GM19397 (cell line): ENCODE measurements around the gene MBD6.
"Not testable (repeated sequence)": the region's sequence is repeated elsewhere in the genome, so short reads cannot be mapped to it uniquely, and the experiment has no call there.

Experiments
- ATAC-seq: cut with Tn5 transposase; IDR thresholded peaks from one replicate; pipeline ENCODE4 v1.9.1; 2021; ENCODE audit warnings: mild to moderate bottlenecking, moderate library complexity; ENCODE audit not compliant: unreplicated experiment

The MBD6 gene

DNA sequence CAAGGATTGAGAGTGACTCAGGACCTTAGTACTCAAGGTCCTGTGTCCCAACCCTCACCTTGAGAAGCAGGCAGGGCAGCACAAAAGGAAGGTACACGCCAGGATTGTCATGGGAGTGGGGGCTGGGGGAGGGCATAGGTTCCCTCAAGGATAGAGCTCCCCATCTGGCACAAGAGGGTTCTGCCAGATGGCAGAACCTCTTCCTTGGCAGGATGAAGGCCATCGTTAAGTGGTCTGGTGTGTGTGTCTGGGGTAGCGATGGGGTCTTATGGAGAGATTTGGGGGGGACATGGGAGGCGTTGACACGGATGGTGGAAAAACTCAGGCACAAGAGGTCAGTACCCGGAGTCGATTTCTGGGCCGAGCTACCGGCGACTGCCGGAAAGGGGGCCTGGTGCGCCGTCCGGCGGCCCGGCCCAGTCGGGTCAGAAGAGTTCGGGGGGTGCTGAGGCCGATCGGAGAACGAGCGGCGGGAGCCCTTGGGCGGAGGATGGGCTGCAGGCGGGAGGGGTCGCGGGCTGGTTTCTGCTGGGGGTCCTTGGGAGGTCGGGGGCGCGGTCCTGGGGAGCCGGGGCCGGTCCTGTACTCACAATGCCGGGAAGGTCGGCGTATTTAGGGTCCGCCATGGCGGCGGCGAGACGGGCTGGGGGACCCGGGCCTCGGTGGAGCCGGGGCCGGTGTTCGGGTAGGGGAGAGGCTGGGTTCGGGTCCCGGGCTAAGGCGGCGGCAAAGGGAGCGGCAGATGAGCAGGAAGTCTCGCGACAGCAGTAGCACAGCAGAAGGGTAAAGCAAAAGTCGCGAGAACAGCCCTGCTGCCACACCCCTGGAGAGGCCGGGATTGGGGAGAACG is 24.0 kb downstream of the MBD6 start, which contains the start of gene DCTN2:
Gene DCTN2 (minus strand): TSS at position 755 of the 850 bp plus-strand sequence. CDS start 129 bp downstream, at position 626.
- peak; percentile 97 for ATAC-seq

DNA sequence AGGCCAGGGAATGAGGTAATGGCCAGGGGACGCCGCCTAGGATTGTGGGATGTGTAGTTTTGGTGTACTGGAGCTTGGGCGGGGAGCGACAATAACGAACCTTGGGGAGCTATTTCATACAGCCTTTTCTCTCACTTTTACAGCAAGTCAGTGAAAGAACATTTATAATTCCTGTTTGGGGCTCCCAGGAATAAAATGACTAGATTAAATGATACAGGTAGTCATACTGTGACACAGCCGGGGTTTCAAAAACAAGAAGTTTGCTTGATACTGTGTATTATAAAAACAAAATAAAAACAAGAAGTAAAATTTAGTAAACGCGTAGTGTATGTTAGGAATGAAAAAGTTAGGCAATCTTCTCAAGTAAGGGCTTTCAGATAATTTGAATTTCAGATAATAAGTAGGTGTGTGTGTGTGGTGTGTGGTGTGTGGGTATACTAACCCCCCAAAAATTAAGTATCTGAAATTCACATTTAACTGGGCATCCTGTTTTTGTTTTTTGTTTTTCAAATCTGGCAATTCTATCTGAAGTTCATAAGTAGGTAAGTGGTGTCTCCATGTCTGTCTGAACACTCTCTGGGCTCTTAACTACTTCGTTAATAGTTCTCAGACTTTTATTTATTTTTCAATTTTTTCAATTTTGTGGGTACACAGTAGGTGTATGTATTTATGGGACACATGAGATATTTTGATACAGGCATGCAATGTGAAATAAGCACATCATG is 24.8 kb downstream of the MBD6 start:
- no peak for ATAC-seq

DNA sequence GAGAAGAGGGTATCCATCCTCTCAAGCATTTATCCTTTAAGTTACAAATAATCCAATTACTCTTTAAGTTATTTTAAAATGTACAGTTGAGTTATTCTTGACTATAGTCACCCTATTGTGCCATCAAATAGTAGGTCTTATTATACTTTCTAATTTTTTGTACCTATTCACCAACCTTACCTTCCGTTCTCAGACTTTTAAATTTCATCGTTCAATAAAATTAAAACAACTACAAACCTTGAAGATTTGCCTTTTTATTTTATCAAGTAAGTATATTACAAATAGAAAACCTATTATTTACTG is 25.3 kb downstream of the MBD6 start:
- ATAC-seq, result no peak

GRCh38 chr12:57548488-57548887 is 25.9 kb downstream of the MBD6 start:
- no peak for ATAC-seq

DNA sequence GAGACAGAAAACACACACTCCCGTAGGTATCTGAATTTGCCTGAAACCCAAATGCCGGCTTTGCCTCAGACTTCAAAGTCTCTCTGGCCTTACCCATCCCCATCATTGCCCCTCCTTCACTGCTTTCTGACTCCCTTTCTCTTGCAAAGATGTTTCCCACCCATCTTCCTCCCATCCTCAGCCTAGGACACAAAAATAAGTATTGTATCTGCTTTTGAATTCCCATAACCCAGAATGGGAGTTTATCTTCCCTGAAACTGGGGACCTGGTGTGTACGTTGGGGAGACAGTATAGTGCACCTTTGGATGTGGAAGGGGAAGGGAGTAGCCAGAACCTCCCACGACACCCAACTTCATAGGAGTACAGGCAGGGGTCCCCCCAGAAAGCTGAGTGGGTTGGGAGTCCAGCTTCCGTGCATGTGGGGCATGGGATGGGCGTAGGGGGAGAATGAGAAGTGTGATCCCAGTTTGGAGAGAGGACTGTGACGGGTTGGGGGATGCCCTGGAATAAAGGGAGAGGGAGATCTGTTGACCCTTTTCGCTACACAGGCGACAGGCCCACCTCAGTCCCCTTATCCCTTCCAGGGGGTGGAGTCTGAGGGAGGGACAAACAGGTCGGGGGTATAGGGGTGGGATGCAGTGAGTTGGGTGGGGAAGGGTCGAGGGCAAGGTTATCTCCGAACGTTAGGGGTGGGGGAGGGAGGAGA is 26.7 kb downstream of the MBD6 start:
- ATAC-seq, result no peak

- ATAC-seq, result no peak
These were observed 27.5 kb downstream of the MBD6 start, which contains the start of gene KIF5A for GRCh38 chr12:57549909-57550640. Gene KIF5A (plus strand): TSS chr12:57550044. CDS start chr12:57550272, 228 bp downstream.

DNA sequence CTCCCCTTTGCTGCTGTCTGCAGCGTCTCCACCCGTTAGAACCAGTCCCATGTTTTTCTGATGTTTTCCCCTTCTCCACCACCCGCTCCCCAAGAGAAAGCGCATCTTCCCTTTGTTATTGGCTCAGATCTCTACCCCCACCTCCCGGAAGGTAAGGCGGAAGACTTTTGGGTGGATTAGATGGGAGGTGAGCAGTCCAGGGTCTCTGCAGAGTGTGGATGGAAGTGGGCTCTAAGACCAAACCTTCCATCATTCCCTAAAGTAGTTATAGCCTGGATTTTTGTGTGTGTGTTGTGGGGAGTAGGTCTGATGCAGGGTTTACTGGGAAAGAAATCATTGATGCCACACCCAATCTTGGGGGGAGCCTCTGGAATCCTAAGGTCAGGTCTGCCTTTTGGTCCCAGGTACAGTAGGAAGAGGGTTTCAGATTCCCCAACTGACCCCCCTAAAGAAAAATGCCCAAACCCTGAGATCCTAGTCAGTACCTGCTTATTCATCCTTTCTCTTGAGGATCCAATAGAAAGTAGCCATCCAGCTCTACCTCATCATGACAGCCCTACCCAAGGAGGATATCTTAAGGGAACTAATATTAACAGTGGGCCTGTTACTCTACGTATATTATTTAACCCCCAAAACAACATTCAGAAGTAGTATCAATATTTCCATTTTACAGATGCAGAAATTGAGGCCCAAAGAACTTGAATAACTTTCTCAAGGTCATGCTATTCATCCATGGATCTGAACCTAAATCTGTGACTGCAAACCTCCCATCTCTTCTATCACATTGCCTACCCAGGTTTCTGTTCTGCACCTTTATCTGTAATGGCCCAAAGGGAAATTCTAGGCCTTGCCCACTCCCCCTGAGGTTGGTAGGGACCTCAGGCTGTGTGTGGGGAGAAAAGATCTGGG is 28.3 kb downstream of the MBD6 start:
- no peak for ATAC-seq

DNA sequence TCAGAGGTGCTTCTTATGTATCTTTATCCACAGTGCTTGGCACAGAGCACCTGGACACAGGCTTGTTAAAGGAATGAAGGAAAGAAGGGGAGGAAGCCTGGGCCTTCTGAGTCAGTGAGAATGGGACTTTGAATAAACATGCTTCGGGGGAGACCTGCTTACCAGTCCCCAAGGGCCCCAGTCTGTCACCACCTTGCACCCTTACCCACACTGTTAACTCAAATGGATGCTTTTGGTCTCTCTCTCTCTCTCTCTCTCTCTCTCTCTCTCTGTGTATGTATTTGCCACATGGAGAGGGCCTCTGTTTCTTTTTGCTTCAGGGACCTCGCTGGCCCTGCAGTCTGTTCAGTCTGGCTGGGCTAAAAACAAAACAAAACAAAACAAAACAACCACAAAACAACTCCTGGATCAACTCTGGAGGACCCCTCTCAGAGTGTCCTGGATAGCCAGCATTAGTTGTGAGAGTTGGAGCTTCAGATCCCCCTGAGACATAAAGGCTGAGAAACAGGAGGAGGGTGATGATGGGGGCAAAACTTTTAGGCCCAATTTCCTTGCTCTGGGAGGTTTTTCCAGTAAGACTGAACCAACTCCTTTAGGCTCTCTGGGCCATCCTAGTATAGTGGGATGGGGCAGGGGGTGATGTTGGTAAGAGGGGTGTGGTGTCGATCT is 29.1 kb downstream of the MBD6 start:
- ATAC-seq, result no peak

GRCh38 chr12:57552306-57552651 is 29.7 kb downstream of the MBD6 start:
- ATAC-seq, result no peak

GRCh38 chr12:57552835-57553313 is 30.2 kb downstream of the MBD6 start:
- no peak for ATAC-seq

DNA sequence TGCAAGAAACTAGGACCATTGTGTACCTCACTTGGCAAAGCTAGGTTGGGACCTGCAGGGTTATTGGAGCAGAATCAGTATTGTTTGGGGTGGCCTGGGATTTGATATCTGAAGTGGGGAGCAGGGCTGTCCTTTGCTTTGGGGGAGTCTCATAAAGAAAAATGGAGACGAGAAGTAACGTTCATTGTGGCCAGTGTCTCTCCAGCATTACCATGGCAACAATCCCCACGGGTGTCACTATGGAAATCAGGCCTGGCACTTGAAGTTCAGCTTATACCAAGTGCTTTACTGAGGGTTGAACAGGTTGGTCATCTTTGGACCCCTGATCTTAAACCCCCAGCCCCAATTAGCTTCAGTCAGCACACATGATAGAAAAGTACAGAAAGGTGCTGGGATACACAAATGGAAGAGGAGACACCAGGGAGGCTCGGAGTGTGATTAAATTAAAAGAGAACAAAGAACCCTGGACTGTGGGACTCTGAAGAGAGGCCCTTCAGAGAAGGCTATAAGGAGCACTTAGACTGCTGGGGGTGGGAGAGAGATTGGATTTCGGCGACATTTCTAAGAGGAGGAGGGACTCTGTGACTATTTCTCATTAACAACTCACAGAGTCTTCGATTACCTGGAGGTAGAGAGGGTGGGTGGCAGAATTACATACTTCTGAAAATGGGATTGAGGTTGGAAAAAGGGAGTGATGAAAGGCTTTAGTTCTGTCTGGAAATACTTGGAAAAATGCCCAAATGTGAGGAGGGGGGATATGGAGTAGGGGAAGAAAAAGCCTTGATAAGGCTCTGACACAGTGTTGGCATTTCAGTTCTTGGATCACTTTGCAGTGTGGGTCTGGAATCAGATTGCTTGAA is 30.9 kb downstream of the MBD6 start:
- ATAC-seq, result no peak

GRCh38 chr12:57554453-57554852 is 31.8 kb downstream of the MBD6 start:
- no peak for ATAC-seq

GRCh38 chr12:57554897-57555296 is 32.3 kb downstream of the MBD6 start:
- ATAC-seq, result no peak

- no peak for ATAC-seq
These were observed 36.2 kb downstream of the MBD6 start for GRCh38 chr12:57558864-57559263.

DNA sequence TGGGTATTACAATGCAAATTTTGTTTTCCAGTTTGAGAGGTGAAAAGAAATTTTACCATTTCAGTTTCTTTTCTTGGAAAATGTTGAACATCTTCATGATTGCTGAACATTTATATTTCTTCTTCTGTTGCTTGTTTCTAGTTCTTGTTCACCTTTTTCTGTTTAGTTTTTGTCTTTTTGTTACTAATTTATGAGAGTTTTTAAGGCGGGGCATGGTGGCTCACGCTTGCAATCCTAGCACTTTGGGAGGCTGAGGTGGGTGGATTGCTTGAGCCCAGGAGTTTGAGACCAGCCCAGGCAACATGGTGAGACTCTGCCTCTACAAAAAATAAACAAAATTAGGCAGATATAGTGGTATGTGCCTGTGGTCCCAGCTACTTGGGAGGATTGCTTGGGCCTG is 37.9 kb downstream of the MBD6 start:
- ATAC-seq, result no peak

DNA sequence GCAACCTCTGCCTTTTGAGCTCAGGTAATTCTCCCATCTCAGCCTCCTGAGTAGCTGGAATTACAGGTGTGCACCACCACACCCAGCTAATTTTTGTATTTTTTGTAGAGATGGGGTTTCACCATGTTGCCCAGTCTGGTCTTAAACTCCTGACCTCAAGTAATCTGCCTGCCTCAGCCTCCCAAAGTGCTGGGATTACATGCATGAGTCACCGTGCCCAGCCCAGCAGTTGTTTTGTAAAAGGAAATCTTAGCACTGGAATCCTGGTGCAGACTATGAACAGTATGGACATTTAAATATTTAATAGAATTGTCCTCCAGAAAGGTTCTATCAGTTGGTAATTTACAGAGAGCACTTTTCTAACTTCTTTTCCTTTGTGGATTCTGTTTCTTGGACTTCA is 38.5 kb downstream of the MBD6 start:
- not testable (repeated sequence) for ATAC-seq

DNA sequence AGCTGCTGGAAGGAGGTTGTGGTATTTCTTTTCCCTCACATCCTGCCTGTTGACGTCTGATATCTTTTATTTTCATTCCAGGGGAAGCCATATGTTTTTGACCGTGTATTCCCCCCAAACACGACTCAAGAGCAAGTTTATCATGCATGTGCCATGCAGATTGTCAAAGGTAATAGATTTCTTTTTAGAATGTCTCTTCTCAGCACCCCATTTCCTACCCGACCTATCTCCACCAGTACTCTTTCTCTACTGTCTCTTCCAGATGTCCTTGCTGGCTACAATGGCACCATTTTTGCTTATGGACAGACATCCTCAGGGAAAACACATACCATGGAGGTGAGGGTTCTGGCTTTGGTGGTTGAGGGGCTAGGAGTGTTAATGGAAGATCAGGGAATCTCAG is 40.7 kb downstream of the MBD6 start:
- ATAC-seq, result no peak

DNA sequence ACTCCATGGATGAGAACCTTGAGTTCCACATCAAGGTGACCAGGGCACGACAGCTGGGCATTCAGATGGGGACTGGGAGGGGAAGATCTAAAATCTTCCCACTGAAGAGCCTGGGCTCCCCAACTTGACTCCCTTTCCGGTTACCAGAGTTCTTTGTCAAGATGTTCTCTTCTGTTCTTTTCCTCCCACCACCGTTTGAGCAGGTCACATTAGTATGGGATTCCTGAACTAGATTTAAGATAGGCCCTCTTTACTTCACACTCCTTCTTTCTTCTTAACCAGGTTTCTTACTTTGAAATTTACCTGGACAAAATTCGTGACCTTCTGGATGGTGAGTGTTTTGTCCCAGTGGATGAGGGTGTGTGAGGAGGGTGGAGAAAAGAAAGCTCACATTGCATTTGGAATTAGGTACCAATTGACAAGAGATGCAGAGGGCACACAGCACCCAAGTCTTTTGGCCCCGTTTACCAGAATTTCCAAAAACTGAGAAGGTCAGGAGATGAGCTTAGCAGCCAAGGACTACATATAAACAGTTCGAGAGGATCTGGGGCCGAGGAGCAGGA is 41.6 kb downstream of the MBD6 start:
- ATAC-seq, result no peak
